ENCODE data around the gene NDUFS1. TPM values are rescaled to one million over a fixed set of nuclear protein-coding genes. Genes with fewer than 3 reads are reported as not detected.

The NDUFS1 gene
- 56.8 to 69.4 TPM (median 65.0 TPM) in 5 replicates for total RNA-seq (2022; extraction: Qiagen RNA extraction; ENCODE audit: low read depth)

GRCh38 chr2:206159346-206160124 is at the start of gene NDUFS1, which contains the start of gene EEF1B2:
Gene NDUFS1, minus strand, starts transcription at chr2:206159444. Its CDS starts 5,766 bp downstream, at chr2:206153678.
Gene EEF1B2, plus strand, starts transcription at chr2:206159895. Its CDS starts 85 bp downstream, at chr2:206159980.

GRCh38 chr2:206085742-206086445 is 73.3 kb downstream of the NDUFS1 start, which contains the start of gene INO80D:
Gene INO80D, minus strand, starts transcription at chr2:206086174. Its CDS starts 23,158 bp downstream, at chr2:206063016.

Other genes starting within 250 kb of the NDUFS1 start
- gene INO80D, start 73.3 kb downstream of the NDUFS1 start, total RNA-seq (2022; extraction: Qiagen RNA extraction; ENCODE audit: low read depth): 1.3 to 2.1 TPM (median 2.0 TPM) in 5 replicates
- gene EEF1B2, start 451 bp upstream of the NDUFS1 start, total RNA-seq (2022; extraction: Qiagen RNA extraction; ENCODE audit: low read depth): 1,006 to 1,130 TPM (median 1,045 TPM) in 5 replicates
- 0.64 to 2.0 TPM (median 1.2 TPM) in 5 replicates for gene ZDBF2, start 115.2 kb upstream of the NDUFS1 start, total RNA-seq (2022; extraction: Qiagen RNA extraction; ENCODE audit: low read depth)